K562 (cell line): Measurements from ENCODE around the gene B3GALT4. TPM values are rescaled to one million over a fixed set of nuclear protein-coding genes. Genes with fewer than 3 reads are reported as not detected.

Experiments used
- RBFOX2 ChIP-seq: fragments of 200-400 bp; formaldehyde crosslinking; IDR thresholded peaks from 2 replicates; pipeline ENCODE4 v1.6.1; 2017; ENCODE audit warnings: low read depth, mild to moderate bottlenecking, low read length, moderate library complexity
- TGIF2 ChIP-seq: sonication (generic); formaldehyde crosslinking; IDR thresholded peaks from 2 replicates; pipeline ENCODE4 v1.8.1; 2022; ENCODE audit warnings: mild to moderate bottlenecking, missing genetic modification reagents, moderate library complexity
- ZC3H4 ChIP-seq: sonication (generic); formaldehyde crosslinking; IDR thresholded peaks from 2 replicates; pipeline ENCODE4 v1.9.0; 2021; ENCODE audit warnings: missing genetic modification reagents, borderline replicate concordance
- ZNF224 ChIP-seq: sonication (generic); formaldehyde crosslinking; IDR thresholded peaks from 2 replicates; pipeline ENCODE4 v1.8.0; 2022; ENCODE audit warnings: mild to moderate bottlenecking, missing genetic modification reagents
- ZNF717 ChIP-seq: fragments of 250-450 bp; sonication (Bioruptor Pico); IDR thresholded peaks from 2 replicates; pipeline ENCODE4 v1.5.0; 2021
- ZNF766 ChIP-seq: fragments of 200-800 bp; sonication (Bioruptor generic); conservative IDR thresholded peaks from 2 replicates; pipeline ENCODE4 v1.6.1; 2016; ENCODE audit warnings: missing genetic modification characterization, missing compliant biosample characterization
- polyA plus RNA-seq, 8 experiments: library from polyadenylated mRNA; depleted of rRNA in 4 of 8; stranded (reverse) in 5 of 8; unstranded in 3 of 8; fragments of >200 nt; fragmentation: Nextera tagmentation in 2 of 8; fragmentation: Illumina TruSeq in 1 of 8; extraction: Ambion mirVana in 2 of 8; extraction: Trizol in 1 of 8; gene quantifications; 2 replicates each; pipeline versions ENCODE4 v1.2.1 to v1.2.3, GENCODE V29; 2011 to 2014; ENCODE audit warnings: inconsistent platforms in 1 of 8, missing spikeins in 1 of 8
- total RNA-seq, 7 experiments: library from RNA; depleted of rRNA in 6 of 7; stranded (reverse); fragments of >200 nt in 6 of 7; fragmentation: Illumina TruSeq in 2 of 7; extraction: Trizol in 2 of 7; gene quantifications; 2 replicates each; pipeline versions ENCODE4 v1.2.1 to v1.2.3, GENCODE V29; 2011 to 2021; ENCODE audit warnings: low replicate concordance in 1 of 7
- TF ChIP-seq, protein P1 (sequence below): sonication (generic); formaldehyde crosslinking; IDR thresholded peaks from 2 replicates; pipeline ENCODE4 v1.8.1; 2023; ENCODE audit warnings: mild to moderate bottlenecking, missing genetic modification reagents
- TF ChIP-seq, protein P2 (sequence below): sonication (generic); formaldehyde crosslinking; IDR thresholded peaks from 2 replicates; pipeline ENCODE4 v1.8.0; 2022; ENCODE audit warnings: mild to moderate bottlenecking, missing genetic modification reagents
- TF ChIP-seq, protein P3 (sequence below): fragments of 200-800 bp; sonication (Bioruptor generic); IDR thresholded peaks from 2 replicates; pipeline ENCODE4 v1.6.1; 2017; ENCODE audit warnings: missing genetic modification characterization, missing compliant biosample characterization
- TF ChIP-seq, protein P4 (sequence below): fragments of 450-650 bp; IDR thresholded peaks from 2 replicates; pipeline ENCODE4 v1.6.1; 2016; ENCODE audit warnings: mild to moderate bottlenecking, moderate library complexity

The B3GALT4 gene
- total and polyA plus RNA-seq, 9 of the 15 experiments (the other 6 are each of a cell fraction or from before 2014, with no cell fraction given), result 0.11 to 1.3 (median 0.53) TPM; not detected in 1

DNA sequence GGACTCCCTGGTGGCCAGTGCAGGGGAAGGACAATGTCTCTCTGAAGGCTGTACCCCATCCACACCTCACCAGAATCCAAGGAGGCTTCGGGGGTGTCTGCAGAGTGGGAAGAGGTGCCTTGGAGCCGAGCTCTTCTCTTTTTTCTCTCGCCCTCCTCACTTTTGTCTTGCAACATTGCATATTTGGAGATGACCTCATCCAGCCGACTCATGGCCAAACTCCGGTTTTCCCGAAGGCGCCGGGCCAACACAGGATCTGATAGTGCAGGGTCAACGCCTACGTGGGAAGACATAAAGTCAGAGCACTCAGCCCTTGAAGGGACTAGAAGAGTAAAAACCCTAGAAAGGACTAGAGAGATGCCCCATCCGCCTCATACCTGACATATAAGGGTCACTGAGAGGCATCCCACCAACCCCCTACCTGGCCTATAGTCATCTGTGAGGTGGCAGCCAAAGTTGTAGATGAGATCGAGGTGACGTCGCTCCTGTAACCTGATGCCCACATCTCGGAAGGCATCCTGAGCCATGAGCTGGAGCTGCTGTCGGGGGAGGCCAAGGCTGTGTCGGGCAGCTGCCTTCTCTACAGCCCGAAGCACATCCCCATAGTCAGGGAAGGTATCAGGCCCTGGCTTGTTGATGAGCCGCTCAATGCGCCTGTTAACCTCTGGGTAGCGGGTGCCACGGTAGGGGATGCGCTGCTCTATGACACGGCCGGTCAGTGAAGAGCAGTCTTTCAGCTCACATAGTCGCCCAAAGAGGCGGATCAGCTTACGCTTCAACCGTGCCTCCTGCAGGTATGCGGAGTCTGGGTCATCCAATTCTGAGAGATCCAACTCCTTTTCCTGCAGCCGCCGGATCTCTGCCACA lies 43.6 kb downstream of the B3GALT4 start (continued):
- TF ChIP-seq TGIF2 (CRISPR knock-in tag), result no peak
- TF ChIP-seq ZNF717 (CRISPR knock-in tag), result no peak
- no peak for TF ChIP-seq ZNF766 (CRISPR knock-in tag)
- TF ChIP-seq, protein P1, sequence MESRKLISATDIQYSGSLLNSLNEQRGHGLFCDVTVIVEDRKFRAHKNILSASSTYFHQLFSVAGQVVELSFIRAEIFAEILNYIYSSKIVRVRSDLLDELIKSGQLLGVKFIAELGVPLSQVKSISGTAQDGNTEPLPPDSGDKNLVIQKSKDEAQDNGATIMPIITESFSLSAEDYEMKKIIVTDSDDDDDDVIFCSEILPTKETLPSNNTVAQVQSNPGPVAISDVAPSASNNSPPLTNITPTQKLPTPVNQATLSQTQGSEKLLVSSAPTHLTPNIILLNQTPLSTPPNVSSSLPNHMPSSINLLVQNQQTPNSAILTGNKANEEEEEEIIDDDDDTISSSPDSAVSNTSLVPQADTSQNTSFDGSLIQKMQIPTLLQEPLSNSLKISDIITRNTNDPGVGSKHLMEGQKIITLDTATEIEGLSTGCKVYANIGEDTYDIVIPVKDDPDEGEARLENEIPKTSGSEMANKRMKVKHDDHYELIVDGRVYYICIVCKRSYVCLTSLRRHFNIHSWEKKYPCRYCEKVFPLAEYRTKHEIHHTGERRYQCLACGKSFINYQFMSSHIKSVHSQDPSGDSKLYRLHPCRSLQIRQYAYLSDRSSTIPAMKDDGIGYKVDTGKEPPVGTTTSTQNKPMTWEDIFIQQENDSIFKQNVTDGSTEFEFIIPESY (CRISPR knock-in tag), result peak; percentile 100
- TF ChIP-seq, protein P2, sequence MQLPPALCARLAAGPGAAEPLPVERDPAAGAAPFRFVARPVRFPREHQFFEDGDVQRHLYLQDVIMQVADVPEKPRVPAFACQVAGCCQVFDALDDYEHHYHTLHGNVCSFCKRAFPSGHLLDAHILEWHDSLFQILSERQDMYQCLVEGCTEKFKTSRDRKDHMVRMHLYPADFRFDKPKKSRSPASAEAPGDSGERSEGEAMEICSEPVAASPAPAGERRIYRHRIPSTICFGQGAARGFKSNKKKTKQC (CRISPR knock-in tag), result 0 out of 2 replicates have a peak, but pooled peaks have one; percentile 16
- no peak for TF ChIP-seq ZC3H4 (CRISPR knock-in tag)
- TF ChIP-seq, protein P3, sequence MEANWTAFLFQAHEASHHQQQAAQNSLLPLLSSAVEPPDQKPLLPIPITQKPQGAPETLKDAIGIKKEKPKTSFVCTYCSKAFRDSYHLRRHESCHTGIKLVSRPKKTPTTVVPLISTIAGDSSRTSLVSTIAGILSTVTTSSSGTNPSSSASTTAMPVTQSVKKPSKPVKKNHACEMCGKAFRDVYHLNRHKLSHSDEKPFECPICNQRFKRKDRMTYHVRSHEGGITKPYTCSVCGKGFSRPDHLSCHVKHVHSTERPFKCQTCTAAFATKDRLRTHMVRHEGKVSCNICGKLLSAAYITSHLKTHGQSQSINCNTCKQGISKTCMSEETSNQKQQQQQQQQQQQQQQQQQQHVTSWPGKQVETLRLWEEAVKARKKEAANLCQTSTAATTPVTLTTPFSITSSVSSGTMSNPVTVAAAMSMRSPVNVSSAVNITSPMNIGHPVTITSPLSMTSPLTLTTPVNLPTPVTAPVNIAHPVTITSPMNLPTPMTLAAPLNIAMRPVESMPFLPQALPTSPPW (CRISPR knock-in tag), result 0 out of 2 replicates have a peak, but pooled peaks have one; percentile 18
- TF ChIP-seq, protein P4, sequence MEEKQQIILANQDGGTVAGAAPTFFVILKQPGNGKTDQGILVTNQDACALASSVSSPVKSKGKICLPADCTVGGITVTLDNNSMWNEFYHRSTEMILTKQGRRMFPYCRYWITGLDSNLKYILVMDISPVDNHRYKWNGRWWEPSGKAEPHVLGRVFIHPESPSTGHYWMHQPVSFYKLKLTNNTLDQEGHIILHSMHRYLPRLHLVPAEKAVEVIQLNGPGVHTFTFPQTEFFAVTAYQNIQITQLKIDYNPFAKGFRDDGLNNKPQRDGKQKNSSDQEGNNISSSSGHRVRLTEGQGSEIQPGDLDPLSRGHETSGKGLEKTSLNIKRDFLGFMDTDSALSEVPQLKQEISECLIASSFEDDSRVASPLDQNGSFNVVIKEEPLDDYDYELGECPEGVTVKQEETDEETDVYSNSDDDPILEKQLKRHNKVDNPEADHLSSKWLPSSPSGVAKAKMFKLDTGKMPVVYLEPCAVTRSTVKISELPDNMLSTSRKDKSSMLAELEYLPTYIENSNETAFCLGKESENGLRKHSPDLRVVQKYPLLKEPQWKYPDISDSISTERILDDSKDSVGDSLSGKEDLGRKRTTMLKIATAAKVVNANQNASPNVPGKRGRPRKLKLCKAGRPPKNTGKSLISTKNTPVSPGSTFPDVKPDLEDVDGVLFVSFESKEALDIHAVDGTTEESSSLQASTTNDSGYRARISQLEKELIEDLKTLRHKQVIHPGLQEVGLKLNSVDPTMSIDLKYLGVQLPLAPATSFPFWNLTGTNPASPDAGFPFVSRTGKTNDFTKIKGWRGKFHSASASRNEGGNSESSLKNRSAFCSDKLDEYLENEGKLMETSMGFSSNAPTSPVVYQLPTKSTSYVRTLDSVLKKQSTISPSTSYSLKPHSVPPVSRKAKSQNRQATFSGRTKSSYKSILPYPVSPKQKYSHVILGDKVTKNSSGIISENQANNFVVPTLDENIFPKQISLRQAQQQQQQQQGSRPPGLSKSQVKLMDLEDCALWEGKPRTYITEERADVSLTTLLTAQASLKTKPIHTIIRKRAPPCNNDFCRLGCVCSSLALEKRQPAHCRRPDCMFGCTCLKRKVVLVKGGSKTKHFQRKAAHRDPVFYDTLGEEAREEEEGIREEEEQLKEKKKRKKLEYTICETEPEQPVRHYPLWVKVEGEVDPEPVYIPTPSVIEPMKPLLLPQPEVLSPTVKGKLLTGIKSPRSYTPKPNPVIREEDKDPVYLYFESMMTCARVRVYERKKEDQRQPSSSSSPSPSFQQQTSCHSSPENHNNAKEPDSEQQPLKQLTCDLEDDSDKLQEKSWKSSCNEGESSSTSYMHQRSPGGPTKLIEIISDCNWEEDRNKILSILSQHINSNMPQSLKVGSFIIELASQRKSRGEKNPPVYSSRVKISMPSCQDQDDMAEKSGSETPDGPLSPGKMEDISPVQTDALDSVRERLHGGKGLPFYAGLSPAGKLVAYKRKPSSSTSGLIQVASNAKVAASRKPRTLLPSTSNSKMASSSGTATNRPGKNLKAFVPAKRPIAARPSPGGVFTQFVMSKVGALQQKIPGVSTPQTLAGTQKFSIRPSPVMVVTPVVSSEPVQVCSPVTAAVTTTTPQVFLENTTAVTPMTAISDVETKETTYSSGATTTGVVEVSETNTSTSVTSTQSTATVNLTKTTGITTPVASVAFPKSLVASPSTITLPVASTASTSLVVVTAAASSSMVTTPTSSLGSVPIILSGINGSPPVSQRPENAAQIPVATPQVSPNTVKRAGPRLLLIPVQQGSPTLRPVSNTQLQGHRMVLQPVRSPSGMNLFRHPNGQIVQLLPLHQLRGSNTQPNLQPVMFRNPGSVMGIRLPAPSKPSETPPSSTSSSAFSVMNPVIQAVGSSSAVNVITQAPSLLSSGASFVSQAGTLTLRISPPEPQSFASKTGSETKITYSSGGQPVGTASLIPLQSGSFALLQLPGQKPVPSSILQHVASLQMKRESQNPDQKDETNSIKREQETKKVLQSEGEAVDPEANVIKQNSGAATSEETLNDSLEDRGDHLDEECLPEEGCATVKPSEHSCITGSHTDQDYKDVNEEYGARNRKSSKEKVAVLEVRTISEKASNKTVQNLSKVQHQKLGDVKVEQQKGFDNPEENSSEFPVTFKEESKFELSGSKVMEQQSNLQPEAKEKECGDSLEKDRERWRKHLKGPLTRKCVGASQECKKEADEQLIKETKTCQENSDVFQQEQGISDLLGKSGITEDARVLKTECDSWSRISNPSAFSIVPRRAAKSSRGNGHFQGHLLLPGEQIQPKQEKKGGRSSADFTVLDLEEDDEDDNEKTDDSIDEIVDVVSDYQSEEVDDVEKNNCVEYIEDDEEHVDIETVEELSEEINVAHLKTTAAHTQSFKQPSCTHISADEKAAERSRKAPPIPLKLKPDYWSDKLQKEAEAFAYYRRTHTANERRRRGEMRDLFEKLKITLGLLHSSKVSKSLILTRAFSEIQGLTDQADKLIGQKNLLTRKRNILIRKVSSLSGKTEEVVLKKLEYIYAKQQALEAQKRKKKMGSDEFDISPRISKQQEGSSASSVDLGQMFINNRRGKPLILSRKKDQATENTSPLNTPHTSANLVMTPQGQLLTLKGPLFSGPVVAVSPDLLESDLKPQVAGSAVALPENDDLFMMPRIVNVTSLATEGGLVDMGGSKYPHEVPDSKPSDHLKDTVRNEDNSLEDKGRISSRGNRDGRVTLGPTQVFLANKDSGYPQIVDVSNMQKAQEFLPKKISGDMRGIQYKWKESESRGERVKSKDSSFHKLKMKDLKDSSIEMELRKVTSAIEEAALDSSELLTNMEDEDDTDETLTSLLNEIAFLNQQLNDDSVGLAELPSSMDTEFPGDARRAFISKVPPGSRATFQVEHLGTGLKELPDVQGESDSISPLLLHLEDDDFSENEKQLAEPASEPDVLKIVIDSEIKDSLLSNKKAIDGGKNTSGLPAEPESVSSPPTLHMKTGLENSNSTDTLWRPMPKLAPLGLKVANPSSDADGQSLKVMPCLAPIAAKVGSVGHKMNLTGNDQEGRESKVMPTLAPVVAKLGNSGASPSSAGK, result 0 out of 2 replicates have a peak, but pooled peaks have one; percentile 11
- TF ChIP-seq RBFOX2, result peak; percentile 63
- no peak for TF ChIP-seq ZNF224 (CRISPR knock-in tag)
